H1 (cell line): Measurements from ENCODE around the gene BASP1. TPM values are rescaled to one million over a fixed set of nuclear protein-coding genes. Genes with fewer than 3 reads are reported as not detected.

Experiments used
- CTCF ChIA-PET: fragments of 300-600 bp; sonication (Branson Sonifier 250); formaldehyde crosslinking; loops from one replicate; lab custom pipeline; 2021; ENCODE audit not compliant: partially characterized antibody; lab: Charles Lee
- POLR2A ChIA-PET: fragments of 300-600 bp; sonication (Branson Sonifier 250); formaldehyde crosslinking; loops from one replicate; lab custom pipeline; 2021; ENCODE audit warnings: inconsistent platforms; ENCODE audit not compliant: partially characterized antibody; lab: Charles Lee
- DNase-seq, 2 experiments: peaks; one replicate each; pipeline versions ENCODE4 v3.0.0 to v3.0.0-alpha.2; 2010 to 2022; ENCODE audit warnings: low spot score in 2 of 2, low read depth in 1 of 2, mixed read lengths in 1 of 2
- FAIRE-seq: peaks from 2 replicates; lab custom pipeline; 2011; peaks lifted over from hg19 to GRCh38; lab: Jason Lieb, UNC
- H2AFZ ChIP-seq: 2 replicates; pipeline ENCODE4 v1.8.1; 2012; ENCODE audit warnings: low read length, inconsistent platforms
- H2AK5ac ChIP-seq: 2 replicates; pipeline ENCODE4 v1.6.1; 2013; ENCODE audit warnings: low read depth, low read length
- H2BK120ac ChIP-seq: replicated peaks from 2 replicates; pipeline ENCODE3; 2013; ENCODE audit warnings: low read depth, low read length, inconsistent platforms
- H2BK12ac ChIP-seq: 2 replicates; pipeline ENCODE4 v1.6.1; 2013; ENCODE audit warnings: low read depth, low read length
- H2BK15ac ChIP-seq: 2 replicates; pipeline ENCODE4 v1.6.1; 2013; ENCODE audit warnings: low read length
- H2BK20ac ChIP-seq: 2 replicates; pipeline ENCODE4 v1.6.1; 2013; ENCODE audit warnings: low read length
- H2BK5ac ChIP-seq: 2 replicates; pipeline ENCODE4 v1.6.1; 2013; ENCODE audit warnings: low read depth, low read length
- H3K14ac ChIP-seq: 2 replicates; pipeline ENCODE4 v1.6.1; 2013; ENCODE audit warnings: inconsistent platforms; ENCODE audit not compliant: insufficient read length
- H3K18ac ChIP-seq: 2 replicates; pipeline ENCODE4 v1.6.1; 2013; ENCODE audit warnings: low read length; ENCODE audit errors: extremely low read depth
- H3K23ac ChIP-seq: 2 replicates; pipeline ENCODE4 v1.6.1; 2013; ENCODE audit warnings: inconsistent platforms; ENCODE audit not compliant: insufficient read length
- H3K23me2 ChIP-seq: 2 replicates; pipeline ENCODE4 v1.6.1; 2013; ENCODE audit warnings: low read depth, low read length
- H3K27ac ChIP-seq: 2 replicates; pipeline ENCODE4 v1.6.1; 2011; ENCODE audit warnings: low read depth, low read length, inconsistent platforms
- H3K27me3 ChIP-seq, 4 experiments: replicated peaks in 1 of 4; 1 replicate in 1 of 4; 2 replicates in 3 of 4; pipeline versions ENCODE4 v1.6.1 to v1.8.1; 2011 to 2013; ENCODE audit warnings: low read length in 3 of 4, mild to moderate bottlenecking in 3 of 4, inconsistent platforms in 2 of 4, mixed read lengths in 2 of 4, moderate library complexity in 1 of 4; ENCODE audit not compliant: control insufficient read depth in 3 of 4, insufficient read depth in 3 of 4; ENCODE audit errors: extremely low read depth in 1 of 4
- H3K36me3 ChIP-seq, 4 experiments: 2 replicates each; pipeline versions ENCODE4 v1.6.1 to v1.8.1; 2011 to 2013; ENCODE audit warnings: mild to moderate bottlenecking in 4 of 4, low read length in 3 of 4, moderate library complexity in 2 of 4, control low read depth in 1 of 4, inconsistent platforms in 1 of 4; ENCODE audit not compliant: insufficient read depth in 4 of 4, control insufficient read depth in 2 of 4
- H3K4ac ChIP-seq: replicated peaks from 2 replicates; pipeline ENCODE3; 2013; ENCODE audit warnings: low read length, low read depth, mixed read lengths, inconsistent platforms; ENCODE audit not compliant: insufficient read length
- H3K4me1 ChIP-seq, 4 experiments: replicated peaks in 1 of 4; 1 replicate in 1 of 4; 2 replicates in 3 of 4; pipeline versions ENCODE4 v1.6.1 to v1.8.1; 2011 to 2013; ENCODE audit warnings: low read length in 3 of 4, inconsistent platforms in 2 of 4, mixed read lengths in 1 of 4; ENCODE audit not compliant: insufficient read depth in 4 of 4, control insufficient read depth in 3 of 4
- H3K4me2 ChIP-seq, 2 experiments: 2 replicates each; pipeline versions ENCODE4 v1.6.1 to v1.8.1; 2011 to 2013; ENCODE audit warnings: low read depth in 2 of 2, low read length in 2 of 2, control low read depth in 1 of 2, inconsistent platforms in 1 of 2, mild to moderate bottlenecking in 1 of 2; ENCODE audit not compliant: insufficient read depth in 1 of 2
- H3K4me3 ChIP-seq, 4 experiments: fragments of 200-600, 300-600 bp in 1 of 4; sonication (generic), shearing (Covaris generic), sonication (Bioruptor Twin) in 1 of 4; 2 replicates each; pipeline versions ENCODE4 v1.5.1 to v1.8.1; 2011 to 2016; ENCODE audit warnings: low read length in 4 of 4, low read depth in 3 of 4, control low read depth in 2 of 4, inconsistent platforms in 2 of 4, mild to moderate bottlenecking in 2 of 4, mixed read lengths in 1 of 4, moderate library complexity in 1 of 4; ENCODE audit not compliant: insufficient read depth in 2 of 4; ENCODE audit errors: extremely low read depth in 1 of 4
- H3K56ac ChIP-seq: replicated peaks from 2 replicates; pipeline ENCODE3; 2013; ENCODE audit warnings: low read depth, mild to moderate bottlenecking, mixed read lengths, low read length, inconsistent platforms; ENCODE audit not compliant: insufficient read length
- H3K79me1 ChIP-seq: 2 replicates; pipeline ENCODE4 v1.6.1; 2013; ENCODE audit warnings: low read depth, low read length, control low read depth
- H3K79me2 ChIP-seq, 2 experiments: 2 replicates each; pipeline versions ENCODE4 v1.6.1 to v1.8.1; 2012 to 2013; ENCODE audit warnings: low read length in 2 of 2, mild to moderate bottlenecking in 2 of 2, inconsistent platforms in 1 of 2; ENCODE audit not compliant: insufficient read depth in 2 of 2, control insufficient read depth in 1 of 2
- H3K9ac ChIP-seq, 4 experiments: replicated peaks in 1 of 4; 1 replicate in 1 of 4; 2 replicates in 3 of 4; pipeline versions ENCODE4 v1.6.1 to v1.8.1; 2011 to 2013; ENCODE audit warnings: low read depth in 3 of 4, low read length in 3 of 4, control low read depth in 2 of 4, mild to moderate bottlenecking in 2 of 4, moderate library complexity in 2 of 4, inconsistent platforms in 1 of 4; ENCODE audit errors: extremely low read depth in 1 of 4
- H3K9me3 ChIP-seq, 2 experiments: 2 replicates each; pipeline versions ENCODE4 v1.6.1 to v1.8.1; 2012 to 2013; ENCODE audit warnings: mild to moderate bottlenecking in 2 of 2, moderate library complexity in 2 of 2, control low read depth in 1 of 2, inconsistent platforms in 1 of 2, low read depth in 1 of 2, low read length in 1 of 2, mixed read lengths in 1 of 2; ENCODE audit not compliant: insufficient read depth in 2 of 2
- H4K20me1 ChIP-seq, 2 experiments: replicated peaks in 1 of 2; 2 replicates each; pipeline versions ENCODE3 to v1.8.1; 2011 to 2013; ENCODE audit warnings: inconsistent platforms in 2 of 2, low read length in 2 of 2, mild to moderate bottlenecking in 1 of 2; ENCODE audit not compliant: insufficient read depth in 2 of 2, control insufficient read depth in 1 of 2
- H4K5ac ChIP-seq: 2 replicates; pipeline ENCODE4 v1.6.1; 2013; ENCODE audit warnings: low read length, low read depth, mixed read lengths, inconsistent platforms; ENCODE audit not compliant: insufficient read length
- H4K8ac ChIP-seq: 2 replicates; pipeline ENCODE4 v1.8.0; 2013; ENCODE audit warnings: mild to moderate bottlenecking, moderate library complexity, low read length, inconsistent platforms; ENCODE audit not compliant: insufficient read depth; ENCODE audit errors: extremely low read depth
- H4K91ac ChIP-seq: replicated peaks from 2 replicates; pipeline ENCODE3; 2013; ENCODE audit warnings: low read length, mixed read lengths, inconsistent platforms; ENCODE audit not compliant: insufficient read length
- ASH2L ChIP-seq: fragments of 200-600, 300-600 bp; sonication (generic); IDR thresholded peaks from one replicate; pipeline ENCODE4 v1.7.1; 2017; ENCODE audit warnings: low read length
- EGR1 ChIP-seq: IDR thresholded peaks from 2 replicates; pipeline ENCODE4 v1.6.1; 2011; ENCODE audit warnings: low read depth, low read length, borderline replicate concordance
- HDAC2 ChIP-seq, 2 experiments: fragments of 300-600 bp in 1 of 2; sonication (generic) in 1 of 2; IDR thresholded peaks; 2 replicates each; pipeline ENCODE4 v1.6.1; 2011 to 2012; ENCODE audit warnings: low read depth in 2 of 2, low read length in 2 of 2, mild to moderate bottlenecking in 2 of 2, moderate library complexity in 2 of 2, borderline replicate concordance in 1 of 2, inconsistent platforms in 1 of 2
- KDM4A ChIP-seq: IDR thresholded peaks from one replicate; pipeline ENCODE4 v1.7.1; 2012; ENCODE audit warnings: low read depth, mild to moderate bottlenecking, moderate library complexity, low read length, inconsistent platforms; ENCODE audit not compliant: severe bottlenecking
- POLR2AphosphoS5 ChIP-seq: IDR thresholded peaks from 2 replicates; pipeline ENCODE4 v1.6.1; 2011; ENCODE audit warnings: low read depth, low read length
- RFX5 ChIP-seq: IDR thresholded peaks from 2 replicates; pipeline ENCODE4 v1.6.1; 2011; ENCODE audit warnings: low read depth, low read length, improper control_type of control experiment, borderline replicate concordance
- SAP30 ChIP-seq: fragments of 300-600 bp; sonication (generic); IDR thresholded peaks from 2 replicates; pipeline ENCODE4 v1.7.1; 2012; ENCODE audit warnings: low read length, moderate library complexity, mild to moderate bottlenecking, inconsistent platforms; ENCODE audit not compliant: insufficient read depth, insufficient replicate concordance
- SIN3A ChIP-seq, 2 experiments: IDR thresholded peaks in 1 of 2; conservative IDR thresholded peaks in 1 of 2; 2 replicates each; pipeline ENCODE4 v1.6.1; 2011 to 2012; ENCODE audit warnings: low read length in 2 of 2, improper control_type of control experiment in 1 of 2, low read depth in 1 of 2, mild to moderate bottlenecking in 1 of 2
- SP4 ChIP-seq: IDR thresholded peaks from 2 replicates; pipeline ENCODE4 v1.6.1; 2012; ENCODE audit warnings: low read length, inconsistent platforms
- WGBS, 2 experiments: shearing (Covaris generic) in 1 of 2; methylation state at CpG; one replicate each; pipeline versions ENCODE4 v1.1.6 to v1.1.7; 2013 to 2015; ENCODE audit warnings: low lambda C conversion rate in 2 of 2, mixed read lengths in 2 of 2, inconsistent platforms in 1 of 2, low coverage in 1 of 2, missing lambda C conversion rate in 1 of 2; ENCODE audit not compliant: insufficient replicate concordance in 2 of 2, insufficient coverage in 1 of 2, insufficient read length in 1 of 2; ENCODE audit errors: extremely low coverage in 1 of 2, missing lambda C conversion rate in 1 of 2; 5-methylcytosine and 5-hydroxymethylcytosine counted together
- polyA plus RNA-seq, 7 experiments: library from polyadenylated mRNA; depleted of rRNA in 3 of 7; stranded (reverse) in 5 of 7; unstranded in 2 of 7; fragments of >200 nt in 5 of 7; fragments of 200-250 nt in 2 of 7; gene quantifications; 1 replicate in 5 of 7; 2 replicates in 1 of 7; 4 replicates in 1 of 7; pipeline versions ENCODE4 v1.2.1 to v1.2.3, GENCODE V29; 2011 to 2013; ENCODE audit warnings: missing spikeins in 2 of 7, mixed read lengths in 2 of 7
- total RNA-seq: library from RNA; stranded (reverse); fragmentation: NEBNext Ultra II Directional; extraction: Animal tissue kit (Norgen Biotek cat#: 25700); gene quantifications from 2 replicates; pipeline ENCODE4 v1.2.1, GENCODE V29; 2021

Gene BASP1
- total and polyA plus RNA-seq, 2 of the 8 experiments (the other 6 are each of a cell fraction or from before 2014, with no cell fraction given): 95.2 to 104 TPM

- H4K20me1 ChIP-seq: peaks cover 9 to 18% of the 10 kb centered on the region in 2 experiments
- H3K27me3 ChIP-seq: no peaks in the 10 kb centered on the region
- no peak overlapping the region for H2AFZ ChIP-seq
- H3K9me3 ChIP-seq: no peaks in the 10 kb centered on the region
- H2AK5ac ChIP-seq: no peak overlapping the region
- H3K23me2 ChIP-seq: peaks cover 12% of the 10 kb centered on the region; the same call in 1 of the 2 replicates
- WGBS, 2 experiments: 2% methylated on average over 24 of the region's 45 CpGs; no CpG with 5 or more reads in 1 of the 2 experiments
- ChIA-PET CTCF (interaction anchor here (0.6 kb wide), 1 partner anchor 1088 kb away, joined by 3 read pairs; no protein-coding TSS in a partner anchor), POLR2A (interaction anchor here (0.7 kb wide), 1 partner anchor 787 kb away, joined by 3 read pairs; no protein-coding TSS in a partner anchor)
- no peak for FAIRE-seq
- no peak for TF ChIP-seq POLR2AphosphoS5
- TF ChIP-seq EGR1: no peak
- TF ChIP-seq ASH2L: peak; percentile 33
- TF ChIP-seq SIN3A (conservative IDR thresholded peaks at IDR 0.05 in 1 of 2, IDR thresholded peaks at IDR 0.05 in 1 of 2; ENCODE audit: low read depth in 1 of 2, low read length in 2 of 2): peak in 1 of 2 experiments; percentile 75; a peak in 1 of 4 replicates
- peak; percentile 22 for TF ChIP-seq SAP30
- TF ChIP-seq HDAC2 (IDR thresholded peaks at IDR 0.05; ENCODE audit: borderline replicate concordance in 1 of 2, low read depth in 2 of 2, low read length in 2 of 2): 0 out of 4 replicates have a peak, but pooled peaks of 1 of the 2 experiments have one; percentile 44
- no peak for TF ChIP-seq SP4
- peak; percentile 4 for TF ChIP-seq KDM4A
- no peak for TF ChIP-seq RFX5
- peak overlapping the region; percentile 84 for H3K18ac ChIP-seq
- peak overlapping the region; percentile 74 for H4K5ac ChIP-seq
- peak overlapping the region; percentile 89 for H3K14ac ChIP-seq
- 0 out of 2 replicates have a peak overlapping the region, but pooled peaks have one; percentile 53 for H2BK15ac ChIP-seq
- peak overlapping the region; percentile 84 to 94 for H3K4me2 ChIP-seq
- H3K79me1 ChIP-seq: 0 out of 2 replicates have a peak, but pooled peaks cover 2% of the 10 kb centered on the region
- H3K36me3 ChIP-seq: peaks cover 0 to 8% (median 0%) of the 10 kb centered on the region in 4 experiments; a peak in 1 of 8 replicates
- peak overlapping the region; percentile 82 for H4K91ac ChIP-seq
- peak overlapping the region; percentile 89 for H4K8ac ChIP-seq
- no peak overlapping the region for H2BK120ac ChIP-seq
- peak in 1 of 2 experiments; percentile 62 for DNase-seq
- no peak overlapping the region; the same call in 1 of the 2 replicates for H2BK12ac ChIP-seq
- H3K4me1 ChIP-seq: peaks cover 2 to 17% (median 10%) of the 10 kb centered on the region in 4 experiments
- H3K27ac ChIP-seq: 0 out of 2 replicates have a peak overlapping the region, but pooled peaks have one; percentile 29
- H2BK20ac ChIP-seq: no peak overlapping the region
- H2BK5ac ChIP-seq: peak overlapping the region; percentile 62; the same call in 1 of the 2 replicates
- peaks cover 13 to 53% of the 10 kb centered on the region in 2 experiments for H3K79me2 ChIP-seq
- H3K23ac ChIP-seq: no peak overlapping the region
- peak overlapping the region; percentile 65 to 84 (median 76) for H3K9ac ChIP-seq
- H3K4me3 ChIP-seq: peak overlapping the region; percentile 92 to 97 (median 94)
- peak overlapping the region; percentile 91 for H3K4ac ChIP-seq
- H3K56ac ChIP-seq: peak overlapping the region; percentile 47
Measured at GRCh38 chr5:17218353-17219005, 1.0 kb downstream of the BASP1 start.
